K562 treated with DMSO at 1 percent for 4 hours (cell line): ENCODE data around the gene PTGFR. TPM values are rescaled to one million over a fixed set of nuclear protein-coding genes. Genes with fewer than 3 reads are reported as not detected.

Source experiments
- total RNA-seq: library from RNA; unstranded; fragments of 300-600 nt; gene quantifications from 2 replicates; pipeline ENCODE4 v1.2.3, GENCODE V29; 2022; ENCODE audit not compliant: insufficient read depth

PTGFR gene
- not detected in 2 replicates for total RNA-seq

DNA sequence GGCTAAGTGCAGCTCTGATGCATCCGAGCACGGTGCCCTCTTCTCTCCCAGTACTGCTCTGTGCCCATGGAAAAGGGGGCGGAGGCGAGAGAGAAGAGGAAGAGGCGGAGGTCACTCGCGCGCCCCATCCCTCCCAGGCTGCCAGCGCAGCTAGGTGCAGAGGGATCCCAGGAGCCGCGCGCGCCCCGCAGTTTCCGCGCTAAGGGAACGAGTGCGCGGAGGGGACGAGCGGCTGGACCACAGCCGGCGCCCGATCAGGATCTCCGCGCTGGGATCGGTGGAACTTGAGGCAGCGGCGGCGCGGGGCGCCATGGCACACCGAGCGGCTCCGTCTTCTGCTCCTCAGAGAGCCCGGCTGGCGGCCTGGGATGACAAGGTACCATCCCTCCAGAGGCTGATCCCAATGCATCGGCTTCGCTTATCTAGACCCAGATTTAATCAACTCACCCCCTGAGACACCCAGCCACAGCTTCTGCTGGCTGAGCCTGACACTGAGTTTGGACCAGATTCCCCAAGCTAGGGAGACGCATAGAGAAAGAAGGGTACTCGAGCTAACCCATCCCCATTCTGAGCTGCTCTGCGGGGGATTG is at the start of gene PTGFR:
Gene PTGFR (plus strand): TSS at position 114 of the 590 bp plus-strand sequence. CDS start 1,770 bp downstream, outside the sequence.

Other genes starting within 250 kb of the PTGFR start
- gene IFI44L, start 129.5 kb downstream of the PTGFR start, total RNA-seq = not detected in 2 replicates
- gene IFI44, start 158.9 kb downstream of the PTGFR start, total RNA-seq = not detected in 2 replicates